Sigmoid colon (tissue), 7 donors: Measurements from ENCODE around the gene IDE. TPM values are rescaled to one million over a fixed set of nuclear protein-coding genes. Genes with fewer than 3 reads are reported as not detected.

ENCODE experiments used
- DNase-seq: peaks from one replicate; pipeline ENCODE4 v3.0.0-alpha.2; 2019
- H3K27ac ChIP-seq, 4 donors: fragments of 200-600 bp; sonication (generic); one replicate each; pipeline ENCODE4 v1.5.1; 2016 to 2019; ENCODE audit warnings: mild to moderate bottlenecking in 1 of 4
- H3K27me3 ChIP-seq, 3 donors: fragments of 200-600 bp; sonication (generic); one replicate each; pipeline ENCODE4 v1.5.1; 2019; ENCODE audit warnings: mild to moderate bottlenecking in 1 of 3
- H3K36me3 ChIP-seq, 4 donors: fragments of 200-600 bp; sonication (generic); one replicate each; pipeline ENCODE4 v1.5.1; 2016 to 2019
- H3K4me1 ChIP-seq, 4 donors: fragments of 200-600 bp; sonication (generic); one replicate each; pipeline ENCODE4 v1.5.1; 2017 to 2019
- H3K4me3 ChIP-seq, 4 donors: fragments of 200-600 bp; sonication (generic); one replicate each; pipeline ENCODE4 v1.5.1; 2017 to 2019; ENCODE audit warnings: mild to moderate bottlenecking in 2 of 4, moderate library complexity in 1 of 4
- H3K9me3 ChIP-seq, 4 donors: fragments of 200-600 bp in 3 of 4; sonication (generic) in 3 of 4; one replicate each; pipeline versions ENCODE4 v1.5.1 to v1.6.1; 2013 to 2019
- CTCF ChIP-seq, 4 experiments: fragments of 450-650 bp in 3 of 4; fragments of 200-600 bp in 1 of 4; IDR thresholded peaks; one replicate each; pipeline ENCODE4 v1.5.1; 2016 to 2019; ENCODE audit warnings: antibody characterized with exemption in 4 of 4, mild to moderate bottlenecking in 3 of 4, moderate library complexity in 2 of 4
- EP300 ChIP-seq, 4 donors: sonication (generic); formaldehyde crosslinking; IDR thresholded peaks; one replicate each; pipeline ENCODE4 v1.6.1; 2017; ENCODE audit warnings: antibody characterized with exemption in 4 of 4
- POLR2A ChIP-seq, 2 donors: fragments of 450-650 bp; IDR thresholded peaks; one replicate each; pipeline ENCODE4 v1.6.1; 2016; ENCODE audit warnings: antibody characterized with exemption in 2 of 2, mild to moderate bottlenecking in 2 of 2, moderate library complexity in 2 of 2
- POLR2AphosphoS5 ChIP-seq, 4 donors: sonication (generic); formaldehyde crosslinking; IDR thresholded peaks; one replicate each; pipeline ENCODE4 v1.6.1; 2017; ENCODE audit warnings: antibody characterized with exemption in 4 of 4
- WGBS, 2 donors: extraction: QIAGEN DNeasy Blood & Tissue Kit; methylation state at CpG; one replicate each; pipeline ENCODE4 v1.1.7; 2013; 5-methylcytosine and 5-hydroxymethylcytosine counted together
- intact Hi-C: fragments of 100-400 bp; cut with DNase I; formaldehyde crosslinking; loops from one replicate; pipeline ENCODE4 v1.15.1; 2023
- polyA plus RNA-seq, 3 donors: library from polyadenylated mRNA; stranded (reverse); fragments of 200-250 nt; gene quantifications; one replicate each; pipeline ENCODE4 v1.2.3, GENCODE V29; 2013
- total RNA-seq, 4 donors: library from RNA; depleted of rRNA; stranded (reverse); fragments of >200 nt; gene quantifications; one replicate each; pipeline ENCODE4 v1.1.0, GENCODE V29; 2016
- donor health status: healthy with polysubstance abuse.
- donor health status: Bipolar disorder and iron deficiency.
- donor health status: healthy.

IDE gene
- total and polyA plus RNA-seq, 7 donors: 7.8 to 32.9 (median 23.3) TPM

GRCh38 chr10:92542458-92542857 is 31.4 kb downstream of the IDE start:
- H3K27me3 ChIP-seq: no peaks in the 10 kb centered on the region
- intact Hi-C loops: no loop called here
- H3K27ac ChIP-seq: no peak overlapping the region
- TF ChIP-seq POLR2A (IDR thresholded peaks at IDR 0.05) (no peak), POLR2AphosphoS5 (IDR thresholded peaks at IDR 0.05) (no peak), CTCF (IDR thresholded peaks at IDR 0.05) (no peak), EP300 (IDR thresholded peaks at IDR 0.05) (no peak)
- H3K36me3 ChIP-seq: no peaks in the 10 kb centered on the region
- DNase-seq: no peak
- 94 to 98% methylated on average over 5 of the region's 5 CpGs for WGBS, 2 donors
- H3K9me3 ChIP-seq: no peaks in the 10 kb centered on the region
- peaks cover 0 to 5% (median 0%) of the 10 kb centered on the region in 4 donors for H3K4me1 ChIP-seq
- H3K4me3 ChIP-seq: no peak overlapping the region

GRCh38 chr10:92541583-92541982 is 32.3 kb downstream of the IDE start:
- Histone ChIP-seq H3K4me1 (peaks cover 0 to 5% (median 0%) of the 10 kb centered on the region in 4 donors), H3K27ac (no peak overlapping the region), H3K27me3 (no peaks in the 10 kb centered on the region), H3K4me3 (no peak overlapping the region), H3K36me3 (peaks cover 0 to 6% (median 0%) of the 10 kb centered on the region in 4 donors), H3K9me3 (no peaks in the 10 kb centered on the region)
- DNase-seq: no peak
- TF ChIP-seq EP300 (IDR thresholded peaks at IDR 0.05) (no peak), POLR2A (IDR thresholded peaks at IDR 0.05) (no peak), CTCF (IDR thresholded peaks at IDR 0.05) (no peak), POLR2AphosphoS5 (IDR thresholded peaks at IDR 0.05) (no peak)
- intact Hi-C loops: no loop called here

DNA sequence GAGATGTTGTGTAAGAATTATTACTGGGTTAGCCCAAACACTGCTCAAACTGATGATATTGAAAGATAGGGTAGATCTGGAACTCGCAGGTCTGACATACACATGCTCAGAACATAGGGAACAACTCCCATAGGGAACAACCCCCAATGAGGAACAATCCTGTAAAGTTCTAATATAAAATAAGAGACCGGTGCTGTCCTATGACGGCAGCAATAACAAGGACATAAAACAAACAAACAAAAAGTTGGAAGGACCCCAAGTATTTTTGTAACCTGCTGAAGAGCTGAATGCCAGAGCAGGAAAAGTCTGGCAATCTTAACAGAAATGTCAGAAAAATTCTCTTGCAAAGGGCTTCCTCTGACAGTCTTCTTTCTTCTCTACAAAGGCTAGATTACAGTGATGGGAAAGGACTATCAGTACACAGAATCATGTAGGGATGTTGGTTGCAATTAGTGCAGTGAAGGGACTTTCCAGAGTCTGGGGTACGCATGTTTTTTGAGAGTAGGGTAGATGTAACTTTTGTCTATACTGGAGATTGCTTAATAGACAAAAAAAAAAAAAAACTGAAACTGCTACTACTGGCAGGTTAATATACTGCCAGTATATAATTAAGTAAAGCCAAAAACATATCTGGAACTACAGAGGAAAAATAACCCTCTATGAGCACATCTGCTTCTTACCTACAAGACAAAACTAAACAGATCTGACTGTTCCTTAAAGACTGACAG is 35.5 kb downstream of the IDE start:
- Histone ChIP-seq H3K9me3 (no peaks in the 10 kb centered on the region), H3K4me3 (no peak overlapping the region), H3K4me1 (peaks cover 0 to 5% (median 0%) of the 10 kb centered on the region in 4 donors), H3K36me3 (peaks cover 7 to 38% (median 9%) of the 10 kb centered on the region in 4 donors), H3K27me3 (no peaks in the 10 kb centered on the region), H3K27ac (no peak overlapping the region)
- intact Hi-C loops: no loop called here
- TF ChIP-seq POLR2A (IDR thresholded peaks at IDR 0.05): no peak
- TF ChIP-seq CTCF (IDR thresholded peaks at IDR 0.05): no peak
- no peak for TF ChIP-seq EP300 (IDR thresholded peaks at IDR 0.05)
- TF ChIP-seq POLR2AphosphoS5 (IDR thresholded peaks at IDR 0.05): no peak
- 37 to 71% methylated on average over 4 of the region's 4 CpGs for WGBS, 2 donors
- DNase-seq: no peak

DNA sequence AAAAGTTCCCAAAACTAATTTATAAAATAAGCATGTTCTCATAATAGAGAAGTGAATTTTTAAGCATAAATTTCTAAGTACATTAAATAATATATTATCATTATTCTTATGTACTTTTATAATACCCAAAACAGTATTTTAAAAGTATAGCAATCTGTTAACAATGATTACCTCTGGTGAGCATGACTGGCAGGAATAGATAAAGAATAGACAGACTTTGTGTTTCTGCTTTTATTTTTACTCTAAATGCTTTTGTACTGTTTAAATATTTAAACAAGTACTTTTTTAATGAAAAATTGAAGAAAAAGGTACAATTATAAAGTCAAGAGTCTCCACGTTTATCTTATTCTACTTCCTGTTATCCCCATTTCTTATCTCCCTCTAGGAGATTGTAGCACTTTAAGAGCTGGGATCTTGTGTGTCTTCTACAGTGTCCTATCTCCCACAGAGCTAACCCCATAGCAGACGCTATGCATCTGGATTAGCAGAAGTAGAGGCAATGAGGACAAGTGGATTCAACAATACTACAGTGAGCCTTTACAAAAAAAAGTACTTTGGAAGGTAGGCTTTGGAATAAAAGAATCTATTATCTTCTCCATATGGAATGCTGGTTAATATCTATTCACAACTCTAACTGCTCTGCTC is 42.9 kb downstream of the IDE start:
- 77 to 86% methylated on average over 2 of the region's 2 CpGs for WGBS, 2 donors
- no peaks in the 10 kb centered on the region for H3K27me3 ChIP-seq
- H3K4me1 ChIP-seq: no peaks in the 10 kb centered on the region
- H3K9me3 ChIP-seq: no peaks in the 10 kb centered on the region
- peaks cover 13 to 78% (median 18%) of the 10 kb centered on the region in 4 donors for H3K36me3 ChIP-seq
- no peak for TF ChIP-seq POLR2AphosphoS5 (IDR thresholded peaks at IDR 0.05)
- TF ChIP-seq CTCF (IDR thresholded peaks at IDR 0.05): no peak
- TF ChIP-seq EP300 (IDR thresholded peaks at IDR 0.05): no peak
- no peak for TF ChIP-seq POLR2A (IDR thresholded peaks at IDR 0.05)
- H3K27ac ChIP-seq: no peak overlapping the region
- DNase-seq: no peak
- H3K4me3 ChIP-seq: no peak overlapping the region
- intact Hi-C loops: no loop called here
